HepG2 (cell line): Measurements from ENCODE around the gene CSN3. TPM values are rescaled to one million over a fixed set of nuclear protein-coding genes. Genes with fewer than 3 reads are reported as not detected.

Experiments used
- ARNT ChIP-seq: fragments of 450-650 bp; IDR thresholded peaks from 2 replicates; pipeline ENCODE4 v1.6.1; 2017
- CBFB ChIP-seq: sonication (generic); formaldehyde crosslinking; IDR thresholded peaks from 2 replicates; pipeline ENCODE4 v1.4.0; 2020; ENCODE audit warnings: missing genetic modification reagents
- CREM ChIP-seq, 2 experiments: sonication (generic) in 1 of 2; formaldehyde crosslinking in 1 of 2; IDR thresholded peaks; 2 replicates each; pipeline versions ENCODE4 v1.4.0 to v1.6.1; 2016 to 2020; ENCODE audit warnings: antibody characterized with exemption in 1 of 2, mild to moderate bottlenecking in 1 of 2, missing genetic modification reagents in 1 of 2
- DBP ChIP-seq: sonication (generic); formaldehyde crosslinking; IDR thresholded peaks from 2 replicates; pipeline ENCODE4 v1.4.0; 2020; ENCODE audit warnings: missing genetic modification reagents; ENCODE audit errors: not compliant biosample characterization
- E2F2 ChIP-seq: sonication (generic); formaldehyde crosslinking; IDR thresholded peaks from 2 replicates; pipeline ENCODE4 v1.4.0; 2020; ENCODE audit warnings: missing genetic modification reagents, borderline replicate concordance
- HNRNPK ChIP-seq: fragments of 200-400 bp; formaldehyde crosslinking; IDR thresholded peaks from 2 replicates; pipeline ENCODE4 v1.6.1; 2018; ENCODE audit warnings: low read length, low read depth, moderate library complexity, mild to moderate bottlenecking; ENCODE audit not compliant: poor library complexity, severe bottlenecking
- LBX2 ChIP-seq: sonication (generic); formaldehyde crosslinking; IDR thresholded peaks from 2 replicates; pipeline ENCODE4 v1.5.0; 2020; ENCODE audit warnings: missing genetic modification reagents, mild to moderate bottlenecking, borderline replicate concordance
- MIXL1 ChIP-seq: IDR thresholded peaks from 2 replicates; pipeline ENCODE4 v1.6.1; 2016
- ONECUT2 ChIP-seq: sonication (generic); formaldehyde crosslinking; IDR thresholded peaks from 2 replicates; pipeline ENCODE4 v1.4.0; 2020; ENCODE audit warnings: missing genetic modification reagents
- PTBP1 ChIP-seq: fragments of 200-400 bp; formaldehyde crosslinking; IDR thresholded peaks from 2 replicates; pipeline ENCODE4 v1.6.1; 2018; ENCODE audit warnings: low read length, low read depth; ENCODE audit not compliant: poor library complexity, severe bottlenecking
- RARG ChIP-seq: sonication (generic); formaldehyde crosslinking; IDR thresholded peaks from 2 replicates; pipeline ENCODE4 v1.4.0; 2020; ENCODE audit warnings: low read depth, mild to moderate bottlenecking, missing genetic modification reagents
- RXRB ChIP-seq: IDR thresholded peaks from 2 replicates; pipeline ENCODE4 v1.6.1; 2016; ENCODE audit warnings: borderline replicate concordance, missing genetic modification reagents, missing compliant biosample characterization
- SIN3B ChIP-seq: fragments of 150-350 bp; IDR thresholded peaks from 2 replicates; pipeline ENCODE4 v1.6.1; 2014; ENCODE audit warnings: low read length
- STAT5B ChIP-seq: sonication (generic); formaldehyde crosslinking; IDR thresholded peaks from 2 replicates; pipeline ENCODE4 v1.4.0; 2020; ENCODE audit warnings: missing genetic modification reagents
- ZFX ChIP-seq: sonication (generic); formaldehyde crosslinking; IDR thresholded peaks from 2 replicates; pipeline ENCODE4 v1.4.0; 2020; ENCODE audit warnings: mild to moderate bottlenecking, low read depth, missing genetic modification reagents, moderate library complexity
- ZNF17 ChIP-seq: sonication (generic); formaldehyde crosslinking; IDR thresholded peaks from 2 replicates; pipeline ENCODE4 v1.5.0; 2020; ENCODE audit warnings: mild to moderate bottlenecking, missing genetic modification reagents
- ZNF737 ChIP-seq: sonication (generic); formaldehyde crosslinking; IDR thresholded peaks from 2 replicates; pipeline ENCODE4 v1.5.0; 2020; ENCODE audit warnings: missing genetic modification reagents, mild to moderate bottlenecking, borderline replicate concordance
- ZNF746 ChIP-seq: sonication (generic); formaldehyde crosslinking; IDR thresholded peaks from 2 replicates; pipeline ENCODE4 v1.8.0; 2022; ENCODE audit warnings: mild to moderate bottlenecking, missing genetic modification reagents
- ZNF775 ChIP-seq: sonication (generic); formaldehyde crosslinking; IDR thresholded peaks from 2 replicates; pipeline ENCODE4 v1.4.0; 2020; ENCODE audit warnings: missing genetic modification reagents, mild to moderate bottlenecking, moderate library complexity, borderline replicate concordance
- ZNF776 ChIP-seq: sonication (generic); formaldehyde crosslinking; IDR thresholded peaks from 2 replicates; pipeline ENCODE4 v1.4.0; 2020; ENCODE audit warnings: mild to moderate bottlenecking, missing genetic modification reagents
- ZNF800 ChIP-seq: sonication (generic); formaldehyde crosslinking; IDR thresholded peaks from 2 replicates; pipeline ENCODE4 v1.4.0; 2020; ENCODE audit warnings: missing genetic modification reagents
- ZSCAN5A ChIP-seq: sonication (generic); formaldehyde crosslinking; IDR thresholded peaks from 2 replicates; pipeline ENCODE4 v1.8.0; 2022; ENCODE audit warnings: mild to moderate bottlenecking, missing genetic modification reagents, borderline replicate concordance
- ZUFSP ChIP-seq: sonication (generic); formaldehyde crosslinking; IDR thresholded peaks from 2 replicates; pipeline ENCODE4 v1.9.0; 2021; ENCODE audit warnings: missing genetic modification reagents, mild to moderate bottlenecking, borderline replicate concordance
- ZZZ3 ChIP-seq: sonication (generic); formaldehyde crosslinking; IDR thresholded peaks from 2 replicates; pipeline ENCODE4 v1.4.0; 2020; ENCODE audit warnings: missing genetic modification reagents, mild to moderate bottlenecking, borderline replicate concordance
- polyA plus RNA-seq, 8 experiments: library from polyadenylated mRNA; depleted of rRNA in 3 of 8; stranded (reverse) in 7 of 8; unstranded in 1 of 8; fragments of >200 nt; fragmentation: Illumina TruSeq in 4 of 8; extraction: Trizol in 4 of 8; gene quantifications; 2 replicates each; pipeline versions ENCODE4 v1.2.1 to v1.2.3, GENCODE V29; 2011 to 2016; ENCODE audit warnings: low read depth in 4 of 8, missing spikeins in 1 of 8, mixed read lengths in 1 of 8; ENCODE audit not compliant: insufficient read depth in 1 of 8
- total RNA-seq, 5 experiments: library from RNA; depleted of rRNA; stranded (reverse); fragments of >200 nt; fragmentation: Illumina TruSeq; extraction: Trizol; gene quantifications; 2 replicates each; pipeline ENCODE4 v1.2.3, GENCODE V29; 2016; ENCODE audit warnings: low read depth in 1 of 5

The CSN3 gene
- total and polyA plus RNA-seq, 2 of the 13 experiments (the other 11 are each of a cell fraction or from before 2014, with no cell fraction given) = not detected

- TF ChIP-seq ZNF800 (no peak), ZNF746 (CRISPR knock-in tag) (no peak), STAT5B (CRISPR knock-in tag) (no peak), ZUFSP (CRISPR knock-in tag) (no peak), ZNF776 (CRISPR knock-in tag) (no peak), ZSCAN5A (CRISPR knock-in tag) (no peak), ARNT (no peak), ZNF17 (CRISPR knock-in tag) (no peak), DBP (CRISPR knock-in tag) (no peak), HNRNPK (no peak), ZFX (peak; percentile 61), LBX2 (CRISPR knock-in tag) (no peak), RARG (CRISPR knock-in tag) (no peak), E2F2 (CRISPR knock-in tag) (no peak), ZNF775 (CRISPR knock-in tag) (no peak), MIXL1 (CRISPR knock-in tag) (no peak), ZNF737 (CRISPR knock-in tag) (no peak), SIN3B (no peak), ONECUT2 (CRISPR knock-in tag) (no peak), RXRB (CRISPR knock-in tag) (peak; percentile 40; the same call in 1 of the 2 replicates), CBFB (CRISPR knock-in tag) (no peak), CREM (IDR thresholded peaks at IDR 0.05) (peak; percentile 28; the same call in 1 of the 2 replicates), CREM (CRISPR knock-in tag; IDR thresholded peaks at IDR 0.05) (no peak), ZZZ3 (CRISPR knock-in tag) (no peak), PTBP1 (no peak)
Measured at GRCh38 chr4:70197842-70198241, 44.6 kb upstream of the CSN3 start (continued).
